GM19240 (cell line): ENCODE results near the gene DDAH1.

Experiments used
- DNase-seq: peaks from one replicate; pipeline ENCODE4 v3.0.0; 2011; ENCODE audit warnings: low spot score; ENCODE audit not compliant: insufficient read length

Gene DDAH1

DNA sequence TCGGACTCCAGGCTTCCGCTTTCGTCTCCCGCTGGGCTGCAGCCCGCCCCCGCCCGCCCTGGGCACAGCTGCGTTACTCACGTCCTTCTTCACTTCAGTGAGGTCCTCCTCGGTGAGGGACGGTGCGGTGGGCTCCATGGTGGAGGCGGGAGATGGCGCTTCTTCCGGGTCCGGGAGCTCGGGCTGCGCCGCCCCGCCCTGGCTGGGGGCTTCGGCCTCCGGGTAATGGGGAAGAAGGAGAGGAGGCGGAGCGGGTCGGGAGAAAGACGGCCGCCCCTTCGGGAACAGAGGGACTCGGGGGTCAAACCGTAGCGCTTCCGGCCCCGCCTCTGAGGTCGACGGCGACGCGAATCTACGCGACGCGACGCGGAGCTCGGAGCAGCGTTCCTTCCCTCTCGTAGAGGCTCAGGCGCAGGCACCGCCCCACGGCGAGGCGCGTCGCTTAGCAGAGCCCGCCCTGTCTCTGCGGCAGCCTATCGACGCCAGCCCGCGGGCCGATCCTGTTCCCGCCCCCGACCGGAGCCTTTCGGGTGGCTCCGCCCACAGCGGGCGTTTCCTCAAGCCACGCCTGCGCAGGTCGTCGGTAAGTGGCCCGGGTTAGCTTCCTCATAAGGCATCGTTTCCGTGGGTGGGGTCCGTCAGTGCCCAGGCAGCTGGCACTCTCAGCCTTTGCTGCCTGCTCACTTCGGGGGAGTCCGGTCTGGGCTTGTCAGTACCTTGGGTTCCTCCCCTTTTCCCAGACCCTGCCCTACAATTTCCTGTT is 188.6 kb downstream of the DDAH1 start, which contains the start of gene BCL10:
BCL10 (minus strand) TSS at position 418 of the 763 bp plus-strand sequence; CDS start at position 138, 280 bp downstream.
- peak; percentile 81 for DNase-seq

- DNase-seq, result no peak
Measured at GRCh38 chr1:85275701-85276214, 189.2 kb downstream of the DDAH1 start.

DNA sequence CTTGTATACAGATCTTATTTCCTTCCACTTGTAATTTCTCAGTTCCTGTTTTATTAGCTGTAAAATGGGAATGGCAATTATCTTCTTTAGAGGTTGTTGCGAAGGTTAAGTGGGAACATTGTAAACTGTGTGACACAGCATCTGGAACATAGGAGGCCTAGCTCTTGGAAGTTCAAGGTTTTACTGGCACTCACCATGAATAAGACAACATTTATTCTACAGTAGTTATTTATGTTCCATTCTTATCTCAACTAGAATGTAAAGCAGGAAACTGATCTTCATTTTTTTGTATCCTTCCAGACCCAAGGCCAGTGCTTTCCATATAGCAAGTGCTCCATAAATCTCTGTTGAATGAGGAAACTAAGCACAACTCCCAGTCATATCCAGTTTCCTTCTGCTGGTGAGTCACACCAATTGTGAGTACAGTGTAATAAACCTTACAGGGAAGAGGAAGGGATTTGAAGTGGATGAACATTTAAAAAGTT is 189.9 kb downstream of the DDAH1 start:
- DNase-seq, result no peak

- no peak for DNase-seq
Measured at GRCh38 chr1:85273397-85273796, 191.6 kb downstream of the DDAH1 start.

GRCh38 chr1:85268801-85269585 is 196.0 kb downstream of the DDAH1 start:
- no peak for DNase-seq
